Omental fat pad (tissue), 4 donors: ENCODE data around the gene LMBR1L. TPM values are rescaled to one million over a fixed set of nuclear protein-coding genes. Genes with fewer than 3 reads are reported as not detected.
"Not testable (repeated sequence)": the region's sequence is repeated elsewhere in the genome, so short reads cannot be mapped to it uniquely, and the experiment has no call there.

Source experiments
- ATAC-seq: fragments of 150-250 bp; one replicate; pipeline ENCODE4 v1.9.1; 2016; ENCODE audit warnings: mild to moderate bottlenecking, moderate library complexity; ENCODE audit not compliant: low FRiP score
- DNase-seq: peaks from one replicate; pipeline ENCODE4 v3.0.0-alpha.2; 2019; ENCODE audit warnings: low spot score
- CTCF ChIP-seq, 3 donors: fragments of 450-650 bp; IDR thresholded peaks; one replicate each; pipeline ENCODE4 v1.5.1; 2016 to 2017; ENCODE audit warnings: antibody characterized with exemption in 3 of 3, mild to moderate bottlenecking in 3 of 3, moderate library complexity in 2 of 3
- total RNA-seq, 4 donors: library from RNA; depleted of rRNA; stranded (reverse); fragments of >200 nt; gene quantifications; one replicate each; pipeline ENCODE4 v1.1.0, GENCODE V29; 2016

The LMBR1L gene
- total RNA-seq, 4 donors from 2014 or later: 23.2 to 68.4 (median 37.8) TPM

DNA sequence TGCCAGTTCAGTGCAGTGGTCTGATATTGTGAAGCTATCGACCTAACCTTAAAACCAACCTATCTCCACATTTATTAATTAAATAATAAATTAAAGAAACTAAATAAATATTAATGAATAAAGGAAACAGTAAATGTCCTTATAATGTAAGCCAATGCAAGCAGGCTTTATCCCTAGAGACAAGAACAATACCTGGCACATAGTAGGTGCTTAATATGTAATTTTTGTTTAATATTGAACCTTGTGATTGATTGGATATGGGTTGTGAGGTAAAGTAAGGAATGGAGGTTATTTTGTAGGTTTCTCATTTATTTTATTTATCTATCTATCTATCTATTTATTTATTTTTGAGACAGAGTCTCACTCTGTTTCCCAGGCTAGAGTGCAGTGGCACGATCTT is 28.4 kb upstream of the LMBR1L start:
- no peak for TF ChIP-seq CTCF (IDR thresholded peaks at IDR 0.05)
- DNase-seq (no peak), ATAC-seq (no peak)

GRCh38 chr12:49138587-49138986 is 27.9 kb upstream of the LMBR1L start:
- DNase-seq: no peak
- ATAC-seq: no peak
- no peak for TF ChIP-seq CTCF (IDR thresholded peaks at IDR 0.05)

- no peak for TF ChIP-seq CTCF (IDR thresholded peaks at IDR 0.05)
- no peak for DNase-seq
- ATAC-seq: no peak
Measured at GRCh38 chr12:49137476-49137875, 26.8 kb upstream of the LMBR1L start.

- not testable (repeated sequence) for ATAC-seq, DNase-seq
Measured at GRCh38 chr12:49136997-49137396, 26.4 kb upstream of the LMBR1L start.

- ATAC-seq (no peak), DNase-seq (no peak)
- no peak for TF ChIP-seq CTCF (IDR thresholded peaks at IDR 0.05)
Measured at GRCh38 chr12:49133590-49133989, 22.9 kb upstream of the LMBR1L start.

- DNase-seq: no peak
- ATAC-seq: no peak
- no peak for TF ChIP-seq CTCF (IDR thresholded peaks at IDR 0.05)
Measured at GRCh38 chr12:49133014-49133413, 22.4 kb upstream of the LMBR1L start.

GRCh38 chr12:49131894-49132461 is 21.3 kb upstream of the LMBR1L start:
- no peak for ATAC-seq
- no peak for TF ChIP-seq CTCF (IDR thresholded peaks at IDR 0.05)
- no peak for DNase-seq
